ENCODE results near the gene ARTN. TPM values are rescaled to one million over a fixed set of nuclear protein-coding genes. Genes with fewer than 3 reads are reported as not detected.
A peak's percentile ranks its signal among the peaks of the same experiment; 100 is the strongest.

ARTN gene
- total RNA-seq, 1 experiment from 2014 or later = 10.6 TPM

DNA sequence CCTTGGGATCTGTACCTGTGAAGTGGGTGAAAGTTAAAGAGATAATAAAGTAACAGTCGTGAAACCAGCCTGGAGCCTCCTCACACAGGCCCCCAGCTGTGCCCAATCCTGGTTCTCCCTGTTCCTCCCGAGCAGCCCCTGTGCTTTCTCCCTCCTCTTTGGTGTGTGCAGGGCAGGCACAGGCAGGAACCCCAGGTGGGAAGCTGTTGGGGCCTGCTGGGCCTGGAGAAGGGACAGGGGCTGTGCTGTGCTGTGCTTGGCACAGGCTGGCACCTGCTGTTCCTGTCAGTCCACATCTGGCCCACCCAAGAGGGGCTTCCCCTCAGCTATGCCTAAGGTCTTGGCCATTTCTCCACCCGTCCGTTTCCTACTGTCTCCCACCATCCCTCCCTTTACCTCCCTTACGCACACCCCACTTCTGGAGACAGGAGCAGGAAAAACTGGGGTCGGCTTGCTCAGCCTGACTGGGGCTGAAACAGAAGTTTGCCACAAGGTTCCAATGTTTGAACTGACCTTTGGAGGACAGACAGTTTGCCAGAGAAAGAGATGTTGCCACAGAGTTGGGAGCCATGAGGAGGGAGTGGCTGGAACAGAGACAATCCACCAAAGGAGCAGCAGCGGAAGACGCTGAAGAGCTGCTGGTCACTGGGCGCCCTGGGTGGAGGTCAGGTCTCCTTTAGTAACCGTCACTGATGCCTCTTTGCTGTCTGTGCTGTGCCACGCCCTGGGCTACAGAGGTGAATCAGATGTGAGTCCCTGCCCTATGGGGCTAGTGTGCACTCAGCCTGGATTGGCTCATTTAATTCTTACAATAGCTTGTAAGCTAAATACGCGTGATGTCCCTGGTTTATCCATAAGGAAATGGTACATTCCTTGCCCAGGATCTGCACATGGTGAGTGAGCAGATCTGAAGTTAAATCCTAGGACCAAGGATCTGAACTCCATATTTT is 18.8 kb upstream of the ARTN start:
- TF ChIP-seq, protein P1, sequence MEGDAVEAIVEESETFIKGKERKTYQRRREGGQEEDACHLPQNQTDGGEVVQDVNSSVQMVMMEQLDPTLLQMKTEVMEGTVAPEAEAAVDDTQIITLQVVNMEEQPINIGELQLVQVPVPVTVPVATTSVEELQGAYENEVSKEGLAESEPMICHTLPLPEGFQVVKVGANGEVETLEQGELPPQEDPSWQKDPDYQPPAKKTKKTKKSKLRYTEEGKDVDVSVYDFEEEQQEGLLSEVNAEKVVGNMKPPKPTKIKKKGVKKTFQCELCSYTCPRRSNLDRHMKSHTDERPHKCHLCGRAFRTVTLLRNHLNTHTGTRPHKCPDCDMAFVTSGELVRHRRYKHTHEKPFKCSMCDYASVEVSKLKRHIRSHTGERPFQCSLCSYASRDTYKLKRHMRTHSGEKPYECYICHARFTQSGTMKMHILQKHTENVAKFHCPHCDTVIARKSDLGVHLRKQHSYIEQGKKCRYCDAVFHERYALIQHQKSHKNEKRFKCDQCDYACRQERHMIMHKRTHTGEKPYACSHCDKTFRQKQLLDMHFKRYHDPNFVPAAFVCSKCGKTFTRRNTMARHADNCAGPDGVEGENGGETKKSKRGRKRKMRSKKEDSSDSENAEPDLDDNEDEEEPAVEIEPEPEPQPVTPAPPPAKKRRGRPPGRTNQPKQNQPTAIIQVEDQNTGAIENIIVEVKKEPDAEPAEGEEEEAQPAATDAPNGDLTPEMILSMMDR (conservative IDR thresholded peaks at IDR 0.05) = no peak
- Histone ChIP-seq H3K79me2 (ENCODE audit: insufficient read depth, low read length) (no peaks in the 10 kb centered on the region), H3K56ac (ENCODE audit: insufficient read length, low read depth, low read length) (no peak overlapping the region), H4K8ac (replicated peaks; ENCODE audit: insufficient read length, low read depth, low read length) (no peak overlapping the region), H2BK12ac (ENCODE audit: insufficient read length, low read depth, low read length) (no peak overlapping the region), H2AK5ac (ENCODE audit: insufficient read length, low read length) (no peak overlapping the region), H3K23ac (ENCODE audit: insufficient read length, low read depth, low read length) (no peak overlapping the region), H2BK15ac (ENCODE audit: low read depth, low read length) (no peak overlapping the region), H4K20me1 (ENCODE audit: control insufficient read depth, insufficient read depth, insufficient read length) (no peaks in the 10 kb centered on the region), H3K27me3 (ENCODE audit: insufficient read depth, low read length) (no peaks in the 10 kb centered on the region), H2BK120ac (ENCODE audit: low read depth, low read length, poor library complexity, severe bottlenecking) (no peak overlapping the region), H3K4me2 (ENCODE audit: insufficient read depth, insufficient read length, low read length) (no peak overlapping the region), H2AFZ (ENCODE audit: low read length) (no peak overlapping the region), H3K9me3 (ENCODE audit: control insufficient read depth, low read depth, low read length) (no peaks in the 10 kb centered on the region), H2BK20ac (ENCODE audit: low read depth, low read length, poor library complexity, severe bottlenecking) (no peak overlapping the region), H3K79me1 (ENCODE audit: insufficient read depth, low read depth, low read length, poor library complexity, severe bottlenecking) (no peaks in the 10 kb centered on the region), H3K14ac (ENCODE audit: insufficient read depth, low read length) (no peak overlapping the region; the same call in 1 of the 2 replicates), H3T11ph (ENCODE audit: low read length) (no peak overlapping the region), H3K18ac (ENCODE audit: insufficient read length, low read depth, low read length) (no peak overlapping the region), H4K91ac (ENCODE audit: insufficient read length, low read depth, low read length) (no peak overlapping the region), H3K23me2 (ENCODE audit: insufficient read length, low read depth, low read length, poor library complexity, severe bottlenecking) (no peaks in the 10 kb centered on the region), H3K9ac (ENCODE audit: extremely low read depth, insufficient read length, low read length) (no peak overlapping the region), H3K27ac (ENCODE audit: insufficient read length, low read depth, low read length) (no peak overlapping the region), H4K5ac (ENCODE audit: insufficient read length, low read depth, low read length) (no peak overlapping the region), H2BK5ac (ENCODE audit: insufficient read length, low read length) (no peak overlapping the region), H3K4me1 (ENCODE audit: insufficient read depth, low read length) (peaks cover 11% of the 10 kb centered on the region), H3K4ac (ENCODE audit: low read depth, low read length) (no peak overlapping the region)
- Mint-ChIP-seq H3K4me3 (no peak overlapping the region), H3K27ac (peak overlapping the region in 2 of 3 experiments; percentile 11 to 77; a peak in 3 of 7 replicates), H3K9me3 (no peaks in the 10 kb centered on the region), H3K27me3 (ENCODE audit: low read depth) (no peaks in the 10 kb centered on the region), H3K36me3 (ENCODE audit: insufficient read depth in 1 of 3, low read depth in 3 of 3) (no peaks in the 10 kb centered on the region), H3K4me1 (peaks cover 32% of the 10 kb centered on the region in 2 experiments)
- DNase-seq = no peak
- no CpG with 5 or more reads among the region's 13 CpGs for WGBS (ENCODE audit: extremely low coverage, insufficient read length, low lambda C conversion rate)
